NK-92 (cell line): Measurements from ENCODE around the gene AGAP2.
"Not testable (repeated sequence)": the region's sequence is repeated elsewhere in the genome, so short reads cannot be mapped to it uniquely, and the experiment has no call there.

Source experiments
- DNase-seq: peaks from one replicate; lab custom pipeline; 2025; ENCODE audit not compliant: unreplicated experiment; lab: John Stamatoyannopoulos, UW

The AGAP2 gene

DNA sequence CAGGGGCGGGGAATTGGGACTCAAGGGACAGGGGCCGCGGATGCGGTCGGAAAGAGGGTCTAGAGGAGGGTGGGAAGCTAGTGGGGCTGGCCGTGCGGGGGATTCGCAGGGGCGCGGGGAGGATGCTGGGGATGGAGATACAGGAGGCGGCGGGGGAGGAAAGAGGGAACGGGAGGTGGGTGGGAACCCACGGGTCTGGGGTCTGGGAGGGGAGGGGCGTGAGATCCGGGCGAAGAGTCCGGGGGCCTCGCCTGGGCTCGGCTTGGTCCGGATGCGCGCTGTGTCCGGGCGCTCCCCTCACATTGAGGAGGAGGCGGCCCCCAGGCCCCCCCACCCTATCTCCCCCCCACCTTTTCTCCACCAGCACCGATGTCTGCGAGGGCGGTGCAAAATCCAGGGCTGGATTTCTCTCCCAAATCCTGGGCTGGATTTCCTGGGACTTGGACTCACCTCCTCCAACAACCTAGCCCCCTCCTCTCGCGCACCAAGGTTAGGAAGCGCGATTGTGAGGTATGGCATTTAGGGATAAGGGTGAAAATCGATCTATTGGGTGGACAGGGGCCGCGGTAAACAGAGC is at the start of gene AGAP2:
AGAP2 (minus strand) TSS at position 82 of the 577 bp plus-strand sequence. CDS start 496 bp downstream, outside the sequence.
- DNase-seq: no peak

DNA sequence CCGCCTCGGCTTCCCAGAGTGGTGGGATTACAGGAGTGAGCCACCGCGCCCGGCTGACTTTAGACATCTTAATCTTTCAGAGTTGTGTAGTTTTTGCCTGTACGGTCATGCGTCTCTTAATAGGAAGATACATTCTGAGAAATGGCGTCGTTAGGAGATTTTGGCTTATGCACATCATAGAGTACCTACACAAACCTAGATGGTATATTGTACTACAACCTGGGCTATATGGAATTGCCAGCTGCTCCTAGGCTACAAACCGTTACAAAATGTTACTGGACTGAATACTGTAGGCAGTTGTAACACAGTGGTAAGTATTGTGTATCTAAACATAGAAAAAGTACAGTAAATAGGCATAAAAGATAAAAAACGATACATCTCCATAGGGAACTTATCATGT is 45.3 kb upstream of the AGAP2 start:
- no peak for DNase-seq

DNA sequence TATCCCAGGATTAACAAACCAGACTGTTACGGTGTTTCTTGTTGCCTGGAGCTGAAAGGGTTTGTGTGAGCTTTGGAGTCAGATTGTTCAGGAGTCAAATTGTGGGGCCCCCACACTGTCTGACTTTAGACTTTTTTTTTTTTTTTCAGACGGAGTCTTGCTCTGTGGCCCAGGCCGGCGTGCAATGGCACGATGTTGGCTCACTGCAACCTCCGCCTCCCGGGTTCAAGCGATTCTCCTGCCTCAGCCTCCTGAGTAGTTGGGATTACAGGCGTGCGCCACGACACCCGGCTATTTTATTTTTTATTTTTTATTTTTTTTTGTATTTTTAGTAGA is 44.9 kb upstream of the AGAP2 start:
- no peak for DNase-seq

DNA sequence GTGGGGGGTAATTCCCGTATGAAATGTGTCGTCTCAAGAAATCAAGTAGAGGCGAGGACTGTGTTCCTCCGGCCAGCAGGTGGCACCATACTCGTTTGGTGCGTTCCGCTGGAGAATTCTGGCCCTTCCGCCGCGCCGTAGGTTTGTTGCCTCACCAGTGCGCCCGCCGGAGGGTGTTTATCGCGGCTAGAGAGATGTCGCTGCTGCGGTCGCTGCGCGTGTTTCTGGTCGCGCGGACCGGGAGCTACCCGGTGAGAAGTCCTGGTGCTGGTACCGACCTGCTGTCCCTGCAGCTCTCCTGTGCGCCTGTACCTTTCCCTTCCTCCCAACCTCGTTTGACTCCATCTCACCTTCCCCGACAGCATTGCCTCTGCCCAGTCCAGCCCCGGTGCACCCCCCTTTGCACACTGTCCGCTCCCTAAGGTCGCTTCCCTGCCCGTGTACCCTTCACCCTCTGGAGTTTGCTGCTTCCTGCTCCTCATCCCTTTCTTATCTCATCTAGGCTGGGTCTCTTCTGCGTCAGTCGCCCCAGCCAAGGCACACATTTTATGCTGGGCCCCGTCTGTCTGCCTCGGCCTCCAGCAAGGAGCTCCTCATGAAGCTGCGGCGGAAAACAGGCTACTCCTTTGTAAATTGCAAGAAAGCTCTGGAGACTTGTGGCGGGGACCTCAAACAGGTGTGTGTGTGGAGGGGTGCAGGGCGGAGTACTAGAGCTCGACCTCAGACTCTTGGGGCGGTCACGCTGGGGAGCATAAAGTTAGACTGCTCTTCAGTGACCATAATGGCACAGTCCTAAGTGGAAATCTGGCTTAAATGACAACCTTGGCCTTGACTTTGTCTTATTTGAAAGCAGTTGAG is 44.3 kb upstream of the AGAP2 start, which contains the start of gene TSFM:
TSFM (plus strand) TSS at position 180 of the 858 bp plus-strand sequence; CDS start at position 195, 15 bp downstream.
- peak; percentile 67 for DNase-seq

DNA sequence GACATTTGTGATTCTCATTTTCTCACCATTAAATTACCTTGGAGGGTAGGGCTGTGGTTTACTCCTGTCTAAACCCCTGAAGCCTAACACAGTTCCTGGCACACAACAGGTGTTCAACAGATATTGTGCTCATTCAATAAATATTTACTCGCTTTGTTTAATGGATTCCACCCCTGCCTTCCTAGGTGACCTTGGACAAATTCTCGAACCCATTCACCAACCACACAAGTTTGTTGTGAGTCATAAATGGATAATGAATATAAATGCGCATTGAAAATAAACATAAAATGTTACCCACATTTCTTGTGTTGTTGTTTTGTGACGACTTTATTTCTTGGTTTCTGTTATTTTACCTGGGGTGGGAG is 43.7 kb upstream of the AGAP2 start:
- no peak for DNase-seq

DNA sequence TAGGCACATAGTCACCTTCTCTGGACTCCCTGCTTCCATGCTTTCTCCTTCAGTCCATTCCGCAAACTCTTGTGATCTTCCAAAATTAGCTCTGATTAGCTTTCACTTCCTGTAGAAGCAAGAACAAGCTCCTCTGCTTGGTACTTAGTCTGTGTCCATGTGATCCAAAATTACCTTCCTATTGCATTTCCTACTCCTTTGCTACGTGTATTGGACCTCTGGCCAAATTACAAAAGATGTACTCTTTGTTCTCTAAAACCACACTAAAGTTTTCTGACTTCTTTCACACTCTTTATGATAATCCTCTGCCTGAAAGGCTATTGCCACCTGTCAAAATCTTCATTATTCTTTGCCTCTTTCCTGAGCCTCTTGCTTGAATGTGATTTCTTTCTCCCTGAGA is 43.3 kb upstream of the AGAP2 start:
- no peak for DNase-seq

DNA sequence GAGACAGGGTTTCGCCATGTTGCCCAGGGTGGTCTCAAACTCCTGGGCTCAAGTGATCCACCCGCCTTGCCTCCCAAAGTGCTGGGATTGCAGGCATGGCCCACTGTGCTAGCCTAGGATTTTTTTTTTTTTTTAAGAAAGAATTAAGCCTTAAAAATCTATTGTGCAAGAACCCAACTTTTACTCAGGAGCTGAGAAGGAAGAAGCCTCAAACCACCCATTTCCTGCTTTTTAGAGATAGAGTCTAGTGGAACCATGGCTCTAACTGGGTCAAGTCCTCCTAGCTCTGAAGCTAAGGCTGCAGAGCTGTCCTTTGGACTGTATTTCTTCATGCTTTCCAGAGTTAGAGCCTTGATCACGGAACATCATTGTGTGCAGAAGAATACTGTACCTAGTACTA is 42.7 kb upstream of the AGAP2 start:
- no peak for DNase-seq

DNA sequence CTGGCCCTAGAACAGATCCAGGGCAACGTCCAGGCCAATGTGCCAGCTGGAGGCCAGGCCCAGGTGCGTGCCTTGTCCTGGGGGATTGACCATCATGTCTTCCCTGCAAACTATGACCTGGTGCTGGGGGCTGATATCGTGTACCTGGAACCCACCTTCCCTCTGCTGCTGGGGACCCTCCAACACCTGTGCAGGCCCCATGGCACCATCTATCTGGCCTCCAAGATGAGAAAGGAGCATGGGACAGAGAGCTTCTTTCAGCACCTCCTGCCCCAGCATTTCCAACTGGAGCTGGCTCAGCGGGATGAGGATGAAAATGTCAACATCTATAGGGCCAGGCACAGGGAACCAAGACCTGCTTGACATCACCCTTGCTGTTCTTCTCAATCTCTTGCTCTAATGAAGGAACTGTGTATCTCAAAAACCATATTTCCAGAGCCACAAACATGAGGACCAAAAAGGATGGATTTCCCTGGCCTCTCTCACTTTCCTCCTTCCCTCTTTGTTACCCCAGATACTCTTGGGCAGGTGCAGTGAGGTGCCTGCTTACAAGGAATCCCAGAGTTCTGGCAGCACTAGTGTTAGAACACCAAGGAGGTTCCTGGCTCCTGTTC is 41.8 kb upstream of the AGAP2 start:
- no peak for DNase-seq

DNA sequence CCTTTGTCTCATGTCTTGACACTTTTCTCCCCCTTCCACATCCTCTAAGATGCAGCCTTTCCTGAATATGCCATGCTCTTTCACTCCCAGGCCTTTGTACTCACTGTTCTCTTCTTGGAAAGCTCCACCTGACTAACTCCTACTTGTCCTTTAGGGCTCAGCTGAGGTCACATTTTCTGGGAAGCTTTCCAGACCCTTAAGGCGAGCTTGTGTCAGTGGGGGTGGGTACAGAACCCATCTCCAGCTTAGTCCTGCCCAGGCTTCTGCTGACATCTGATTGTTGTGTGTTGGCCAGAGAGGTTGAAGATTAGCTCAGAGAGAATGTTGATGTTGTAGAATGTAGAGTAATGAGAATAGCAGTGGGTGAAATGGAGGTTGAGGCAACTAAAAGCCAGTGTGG is 41.2 kb upstream of the AGAP2 start:
- no peak for DNase-seq

DNA sequence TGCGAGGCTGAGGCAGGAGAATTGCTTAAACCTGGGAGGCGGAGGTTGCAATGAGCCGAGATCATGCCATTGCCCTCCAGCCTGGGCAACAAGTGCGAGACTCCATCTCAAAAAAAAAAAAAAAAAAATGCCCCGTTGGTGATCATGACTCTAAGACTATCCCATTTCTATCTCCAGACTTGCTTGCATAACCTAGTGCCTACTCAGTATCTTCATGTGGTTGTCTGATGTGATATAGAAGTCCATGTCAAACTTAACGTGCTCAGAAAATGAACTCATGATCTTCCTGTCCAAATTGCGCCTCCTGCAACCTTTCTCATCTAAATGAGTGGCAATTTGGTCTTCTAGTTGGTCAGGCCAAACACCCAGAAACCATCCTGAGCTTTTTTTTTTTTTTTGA is 39.4 kb upstream of the AGAP2 start:
- DNase-seq: no peak

DNA sequence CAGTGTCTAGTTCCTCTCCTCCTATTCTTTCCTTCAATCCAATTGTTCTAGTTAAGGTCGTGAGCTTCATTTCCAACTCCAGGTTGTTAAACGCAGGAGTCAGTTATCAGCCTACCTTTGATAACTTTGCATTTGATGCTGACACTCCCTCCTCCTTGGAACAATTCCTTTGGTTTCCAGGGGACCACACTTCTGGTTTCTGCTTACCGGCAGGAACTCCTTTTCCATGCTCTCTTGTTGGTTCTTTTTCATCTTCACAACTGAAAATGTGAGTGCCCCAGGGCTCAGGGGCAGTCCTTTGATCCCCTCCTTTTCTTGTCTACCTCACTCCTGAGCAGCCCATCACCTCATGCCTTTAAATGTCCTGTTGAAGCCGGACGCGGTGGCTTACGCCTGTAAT is 38.8 kb upstream of the AGAP2 start:
- DNase-seq: no peak

DNA sequence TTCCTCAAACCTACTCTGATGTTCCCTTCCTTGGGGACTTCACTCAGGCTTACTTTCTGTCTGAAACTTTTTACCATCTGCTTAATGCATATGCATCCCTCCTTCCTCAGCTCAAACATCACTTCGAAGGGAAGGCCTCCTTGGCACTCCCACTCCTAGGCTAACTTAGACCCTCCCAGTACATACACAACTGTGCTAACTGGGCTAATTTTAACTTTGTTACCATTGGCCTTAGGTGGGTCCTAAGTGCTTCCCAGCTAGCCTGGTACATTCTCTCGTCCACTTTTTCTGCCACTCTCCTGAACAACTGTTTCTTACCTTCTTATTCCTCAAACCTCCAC is 37.7 kb upstream of the AGAP2 start:
- DNase-seq: no peak

DNA sequence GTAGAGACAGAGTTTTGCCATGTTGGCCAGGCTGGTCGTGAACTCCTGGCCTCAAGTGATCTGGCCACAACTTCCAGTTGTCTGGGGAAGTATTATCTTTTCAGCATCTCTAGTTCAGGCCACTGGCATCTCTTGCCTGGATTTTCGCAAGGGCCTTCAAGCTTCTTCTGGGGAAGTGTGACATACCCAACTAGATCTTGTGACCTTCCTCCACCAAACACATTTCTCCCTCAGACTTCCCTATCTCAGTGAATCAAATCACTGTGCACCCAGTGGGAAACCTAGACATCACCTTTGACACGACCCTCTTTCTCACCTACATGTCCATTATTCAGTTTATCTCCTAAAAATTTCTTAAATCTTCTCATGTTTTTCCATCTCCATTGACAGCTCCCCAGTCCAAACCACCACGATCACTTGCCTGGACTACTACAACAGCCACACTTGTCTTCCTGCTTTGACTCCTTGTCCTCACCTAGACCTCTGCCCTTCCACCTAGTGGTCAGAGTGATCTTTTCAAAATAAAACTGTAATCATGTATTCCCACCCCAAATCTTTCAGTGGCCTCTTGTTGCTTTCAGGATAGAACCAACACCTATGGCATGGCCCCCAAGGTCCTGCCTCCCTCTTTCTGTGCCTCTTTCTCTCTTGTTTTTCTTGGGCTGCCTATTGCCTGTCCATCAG is 37.2 kb upstream of the AGAP2 start:
- DNase-seq: no peak

DNA sequence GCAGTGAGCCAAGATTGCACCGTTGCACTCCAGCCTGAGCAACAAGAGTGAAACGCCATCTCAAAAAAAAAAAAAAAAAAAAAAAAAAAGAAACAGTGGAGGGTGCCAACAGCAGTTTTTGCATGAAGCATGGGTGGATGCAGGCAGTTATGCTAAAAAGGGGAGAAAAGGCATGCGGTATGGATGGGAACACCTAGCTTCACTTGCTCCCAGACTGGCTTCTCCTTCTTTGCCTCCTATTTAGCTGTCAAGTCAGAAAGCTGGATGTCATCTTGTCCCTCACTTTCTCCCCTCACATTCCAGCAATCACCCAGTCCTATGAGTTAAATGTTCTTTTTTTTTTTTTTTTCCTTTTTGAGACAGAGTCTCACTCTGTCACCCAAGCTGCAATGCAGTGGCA is 36.5 kb upstream of the AGAP2 start:
- no peak for DNase-seq

DNA sequence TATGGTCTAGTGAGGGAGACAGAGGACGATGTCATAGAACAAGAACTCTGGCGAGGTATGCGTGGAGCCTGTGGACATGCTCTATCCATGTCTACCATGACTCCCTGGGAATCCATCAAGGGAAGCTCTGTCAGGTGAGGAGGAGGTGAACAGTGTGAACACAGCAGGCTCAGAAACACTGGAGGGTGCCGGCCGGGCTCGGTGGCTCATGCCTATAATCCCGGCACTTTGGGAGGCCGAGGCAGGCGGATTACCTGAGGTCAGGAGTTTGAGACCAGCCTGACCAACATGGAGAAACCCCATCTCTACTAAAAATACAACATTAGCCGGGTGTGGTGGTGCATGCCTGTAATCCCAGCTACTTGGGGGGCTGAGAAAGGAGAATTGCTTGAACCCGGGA is 36.1 kb upstream of the AGAP2 start:
- not testable (repeated sequence) for DNase-seq

DNA sequence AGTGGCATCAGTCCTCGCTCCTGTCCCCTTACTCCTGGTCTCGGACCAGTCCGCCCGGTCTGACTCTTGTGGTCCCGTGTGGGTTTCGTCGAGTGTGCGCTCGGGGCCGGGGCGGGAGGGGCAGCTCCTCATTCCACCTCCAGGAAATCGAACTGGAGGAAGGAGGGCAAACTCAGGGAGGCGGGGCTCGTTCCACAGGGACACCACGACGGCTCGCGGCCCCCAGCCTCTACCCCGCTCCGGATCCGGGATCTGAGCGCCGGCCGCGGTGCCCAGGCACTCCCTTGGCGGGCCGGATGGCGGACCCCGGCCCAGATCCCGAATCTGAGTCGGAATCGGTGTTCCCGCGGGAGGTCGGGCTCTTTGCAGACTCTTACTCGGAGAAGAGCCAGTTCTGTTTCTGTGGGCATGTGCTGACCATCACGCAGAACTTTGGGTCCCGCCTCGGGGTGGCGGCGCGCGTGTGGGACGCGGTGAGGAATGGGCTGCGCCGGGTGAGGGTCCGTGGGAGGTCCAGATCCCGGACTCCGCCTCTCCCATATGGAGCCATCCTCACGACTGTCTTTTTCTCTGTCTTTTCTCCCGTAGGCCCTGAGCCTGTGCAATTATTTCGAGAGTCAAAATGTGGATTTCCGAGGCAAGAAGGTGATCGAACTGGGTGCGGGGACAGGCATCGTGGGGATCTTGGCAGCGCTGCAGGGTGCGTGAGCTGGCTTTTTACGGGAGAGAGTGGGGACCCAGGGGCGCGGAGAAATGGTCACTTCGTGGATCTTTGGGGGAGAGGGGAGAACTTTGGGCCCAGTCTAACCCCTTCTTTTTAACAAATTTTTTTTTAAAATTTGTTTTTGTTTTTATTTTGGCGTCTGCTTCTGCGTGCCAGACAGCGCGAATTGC is 34.1 kb upstream of the AGAP2 start, which contains the start of gene EEF1AKMT3:
EEF1AKMT3 (plus strand) TSS at position 186 of the 894 bp plus-strand sequence; CDS start at position 297, 111 bp downstream.
- no peak for DNase-seq

DNA sequence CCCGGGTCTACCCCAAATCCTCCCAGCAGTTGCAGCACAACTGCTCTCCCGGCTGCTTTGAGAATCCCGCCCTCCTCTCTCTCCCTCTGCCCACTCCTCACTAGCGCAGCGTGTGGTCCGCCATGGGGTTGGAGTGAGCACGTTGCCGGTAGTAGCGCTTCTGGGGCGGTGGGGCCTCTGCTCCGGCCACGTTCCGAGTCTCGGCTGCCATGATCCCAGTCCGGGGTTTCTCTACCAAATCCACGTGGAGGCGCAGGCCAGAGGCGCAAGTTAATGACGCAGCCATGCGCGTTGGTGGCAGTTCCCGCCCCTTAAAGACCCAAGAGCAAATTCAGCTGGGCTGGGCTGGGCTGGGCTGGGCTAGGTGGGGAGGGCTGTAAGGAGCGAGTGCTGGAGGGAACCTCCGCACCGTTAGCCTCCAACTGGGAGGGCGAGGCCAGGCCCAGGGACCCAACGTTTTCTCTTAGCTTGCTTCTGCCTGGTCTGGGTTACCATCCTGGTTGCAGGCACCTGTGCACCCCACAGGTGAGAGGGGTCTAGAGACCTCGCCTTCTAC is 33.4 kb upstream of the AGAP2 start, which contains the start of gene METTL1:
METTL1 (minus strand) TSS at position 233 of the 556 bp plus-strand sequence; CDS start at position 211, 22 bp downstream.
- DNase-seq: no peak

DNA sequence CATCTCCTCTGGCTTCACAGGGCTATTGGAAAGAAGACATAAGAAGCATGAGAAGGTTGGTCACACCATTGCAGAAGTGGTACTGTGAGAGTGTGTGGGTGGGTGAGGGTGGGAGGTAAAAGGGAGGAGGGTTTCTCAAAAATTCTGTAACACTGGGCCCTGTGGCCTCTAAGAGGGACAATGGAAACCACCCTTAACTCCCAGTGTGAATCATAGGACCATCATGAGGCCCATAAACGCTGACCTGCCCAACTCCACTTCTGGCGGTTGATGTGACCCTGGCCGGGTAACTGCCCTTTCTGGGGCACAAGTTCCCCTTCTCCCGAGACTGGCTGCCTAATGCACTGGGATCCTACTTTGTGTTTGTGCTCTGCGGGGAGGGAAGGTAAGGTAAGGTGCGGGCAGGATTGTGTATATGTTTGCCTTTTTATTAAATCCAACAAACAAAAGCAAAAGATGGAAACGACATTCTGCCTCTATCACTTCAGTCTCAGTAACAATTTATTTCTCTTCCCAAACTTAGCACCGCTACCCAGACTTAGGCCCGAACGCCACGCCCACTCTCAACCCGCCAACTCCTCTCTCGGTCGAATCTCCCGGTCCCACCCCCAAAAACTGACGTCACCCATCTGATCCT is 32.8 kb upstream of the AGAP2 start:
- DNase-seq: peak; percentile 8

DNA sequence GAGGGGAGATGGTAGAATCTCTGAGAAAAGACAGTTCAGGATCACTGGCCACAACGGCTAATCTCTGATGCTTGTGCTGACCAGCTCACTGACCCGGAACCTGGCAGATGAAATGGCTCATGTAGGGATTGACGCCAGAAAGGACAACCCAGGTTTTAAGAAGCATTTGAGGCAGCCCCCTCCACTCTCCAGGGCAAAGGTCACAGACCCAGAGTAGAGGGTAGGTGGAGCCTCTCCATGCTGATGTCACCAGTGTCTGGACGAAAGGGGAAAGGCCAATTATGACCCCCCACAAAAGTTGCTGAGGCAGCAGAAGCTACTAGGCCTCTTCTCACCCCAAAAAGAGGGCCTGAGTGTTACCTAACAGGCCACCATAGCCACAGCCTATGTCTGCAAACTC is 32.2 kb upstream of the AGAP2 start:
- no peak for DNase-seq

DNA sequence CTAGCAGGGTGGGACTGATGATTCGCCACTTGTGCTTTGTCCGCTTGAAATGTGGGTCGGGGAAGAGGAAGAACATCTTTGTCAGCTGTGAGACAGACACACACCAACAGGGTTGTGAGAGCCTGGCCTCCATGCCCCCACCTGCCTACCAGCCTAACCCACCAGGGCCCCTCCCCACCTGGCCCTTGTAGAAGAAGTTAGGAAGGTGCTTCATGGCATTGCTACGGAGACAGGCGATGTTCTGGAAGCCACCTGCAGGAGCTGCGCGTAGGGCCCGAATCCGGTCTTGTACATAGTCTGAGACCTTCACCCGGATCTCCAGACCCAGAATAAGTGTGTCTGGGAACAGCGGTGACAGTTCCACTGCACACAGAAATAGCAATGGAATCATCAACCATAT is 31.1 kb upstream of the AGAP2 start:
- DNase-seq: no peak
